Small intestine (tissue), 7 donors: ENCODE measurements around the gene OTOF. TPM values are rescaled to one million over a fixed set of nuclear protein-coding genes. Genes with fewer than 3 reads are reported as not detected.

Source experiments
- DNase-seq, 2 donors: peaks; one replicate each; pipeline versions ENCODE4 v3.0.0 to v3.0.0-alpha.2; 2013
- FAIRE-seq: peaks from 2 replicates; lab custom pipeline; 2012; peaks lifted over from hg19 to GRCh38; lab: Jason Lieb, UNC
- H3K27ac ChIP-seq, 3 donors: one replicate each; pipeline ENCODE4 v1.5.1; 2013; ENCODE audit warnings: low read length in 2 of 3, mild to moderate bottlenecking in 2 of 3, control low read depth in 1 of 3, inconsistent platforms in 1 of 3, low read depth in 1 of 3, moderate library complexity in 1 of 3
- H3K27me3 ChIP-seq, 3 donors: one replicate each; pipeline ENCODE4 v1.6.1; 2013; ENCODE audit warnings: low read length in 3 of 3, inconsistent platforms in 1 of 3; ENCODE audit not compliant: control insufficient read depth in 3 of 3, insufficient read depth in 3 of 3
- H3K36me3 ChIP-seq, 3 donors: one replicate each; pipeline ENCODE4 v1.6.1; 2013; ENCODE audit warnings: low read length in 3 of 3, inconsistent platforms in 1 of 3, low read depth in 1 of 3, mild to moderate bottlenecking in 1 of 3, moderate library complexity in 1 of 3; ENCODE audit not compliant: control insufficient read depth in 3 of 3, insufficient read depth in 2 of 3
- H3K4me1 ChIP-seq, 3 donors: one replicate each; pipeline ENCODE4 v1.6.1; 2013; ENCODE audit warnings: low read length in 2 of 3, inconsistent platforms in 1 of 3, low read depth in 1 of 3, mild to moderate bottlenecking in 1 of 3, moderate library complexity in 1 of 3; ENCODE audit not compliant: control insufficient read depth in 3 of 3, insufficient read depth in 2 of 3
- H3K4me3 ChIP-seq, 3 donors: one replicate each; pipeline ENCODE4 v1.5.1; 2013; ENCODE audit warnings: low read length in 3 of 3, control low read depth in 1 of 3, inconsistent platforms in 1 of 3, low read depth in 1 of 3, mild to moderate bottlenecking in 1 of 3, moderate library complexity in 1 of 3
- H3K9me3 ChIP-seq, 2 donors: one replicate each; pipeline ENCODE4 v1.6.1; 2013; ENCODE audit warnings: low read depth in 1 of 2, low read length in 1 of 2; ENCODE audit not compliant: control insufficient read depth in 2 of 2, insufficient read depth in 1 of 2
- WGBS, 3 donors: extraction: QIAGEN DNeasy Blood & Tissue Kit; methylation state at CpG; one replicate each; pipeline ENCODE4 v1.1.7; 2013; 5-methylcytosine and 5-hydroxymethylcytosine counted together
- polyA plus RNA-seq, 4 donors: library from polyadenylated mRNA; stranded (reverse) in 3 of 4; unstranded in 1 of 4; fragments of 200-250 nt in 3 of 4; fragments of 120-200 nt in 1 of 4; gene quantifications; one replicate each; pipeline versions ENCODE4 v1.2.1 to v1.2.3, GENCODE V29; 2013
- donor health status: healthy with polysubstance abuse.
- donor health status: control.
- donor health status: control.
- donor health status: Bipolar disorder and iron deficiency.
- donor health status: healthy.

The OTOF gene
- polyA plus RNA-seq, 4 donors = 0.22 to 2.5 (median 0.46) TPM

DNA sequence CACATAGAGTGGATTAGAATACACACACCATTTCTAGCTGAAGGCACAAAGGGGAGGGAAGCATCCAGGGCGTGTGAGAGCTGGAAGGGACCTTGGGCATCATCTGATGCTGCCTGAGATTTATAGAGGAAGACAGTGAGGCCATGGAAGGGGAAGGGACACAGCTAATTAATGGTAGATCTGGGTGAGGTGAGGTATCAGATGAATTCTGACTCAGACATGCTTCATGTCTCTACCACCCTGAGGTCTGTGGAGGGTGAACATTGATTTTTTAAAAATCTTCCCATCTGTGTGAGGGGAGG lies 42.2 kb upstream of the OTOF start:
- no peak overlapping the region for H3K27ac ChIP-seq
- H3K36me3 ChIP-seq = no peaks in the 10 kb centered on the region
- FAIRE-seq (no peak), DNase-seq (no peak)
- no peak overlapping the region for H3K4me3 ChIP-seq
- no peaks in the 10 kb centered on the region for H3K9me3 ChIP-seq
- 35 to 62% (median 36%) methylated on average over 1 of the region's 1 CpG for WGBS, 3 donors
- H3K4me1 ChIP-seq = no peaks in the 10 kb centered on the region
- peaks cover 0 to 24% (median 6%) of the 10 kb centered on the region in 3 donors for H3K27me3 ChIP-seq

DNA sequence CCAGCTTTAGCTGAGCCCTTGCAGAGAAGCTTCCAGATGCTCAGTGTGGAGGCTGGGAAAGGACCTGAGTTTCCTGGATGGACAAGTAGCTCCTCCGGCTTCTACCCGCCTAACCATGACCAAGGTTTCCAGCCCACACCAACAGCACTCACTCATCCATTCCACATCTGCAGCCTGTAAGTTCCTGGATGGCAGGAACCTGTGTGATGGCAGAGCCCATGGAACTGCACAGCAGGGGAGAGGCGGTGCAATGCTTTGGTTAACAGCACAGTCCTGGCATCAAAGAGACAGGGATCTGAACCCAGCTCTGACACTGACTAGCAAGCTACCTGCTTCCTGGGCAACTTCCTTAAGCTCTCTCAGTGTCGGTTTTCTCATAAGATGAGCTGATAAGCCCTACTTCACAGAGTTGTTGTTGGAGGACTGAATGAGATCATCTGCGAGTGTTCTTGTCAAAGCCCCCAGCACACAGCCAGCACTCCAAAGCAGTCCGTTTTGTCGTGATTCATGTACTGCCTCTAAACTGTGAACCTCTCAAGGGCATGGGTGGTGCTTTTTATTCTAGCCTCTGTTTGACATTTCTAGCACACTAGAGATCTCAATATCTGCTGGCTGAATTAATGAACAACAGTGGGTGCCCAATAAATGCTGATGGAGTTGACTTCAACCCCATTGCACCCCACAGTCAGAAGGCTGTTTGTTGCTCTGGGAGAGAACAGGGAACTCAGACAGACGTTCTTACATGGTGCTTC lies 41.6 kb upstream of the OTOF start:
- DNase-seq (no peak), FAIRE-seq (no peak)
- Histone ChIP-seq H3K4me1 (no peaks in the 10 kb centered on the region), H3K36me3 (no peaks in the 10 kb centered on the region), H3K4me3 (no peak overlapping the region), H3K27ac (no peak overlapping the region), H3K9me3 (no peaks in the 10 kb centered on the region), H3K27me3 (peaks cover 0 to 24% (median 6%) of the 10 kb centered on the region in 3 donors)
- WGBS, 3 donors = 43 to 50% (median 46%) methylated on average over 8 of the region's 8 CpGs

DNA sequence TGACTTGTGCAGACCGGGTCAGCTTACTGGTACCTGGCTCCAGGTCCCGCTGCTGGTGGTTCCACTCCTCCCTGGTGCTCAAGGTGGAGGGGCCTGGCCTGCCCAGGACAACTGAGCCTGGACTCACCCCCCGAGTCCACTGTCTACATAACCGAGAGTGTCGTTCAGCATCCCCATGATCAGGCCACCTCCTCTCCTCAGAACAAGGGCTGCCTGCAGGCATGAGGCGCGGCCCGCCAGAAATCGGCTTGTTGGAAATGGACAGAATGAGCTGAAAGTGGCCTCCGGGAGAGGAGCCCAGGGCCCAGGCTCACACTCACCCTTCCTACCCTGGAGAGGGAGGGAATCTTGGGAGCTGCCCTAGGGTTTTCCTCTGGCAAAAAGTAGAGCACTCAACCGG lies 38.9 kb upstream of the OTOF start:
- no peak for DNase-seq
- no peak for FAIRE-seq
- WGBS, 3 donors = 82 to 88% (median 87%) methylated on average over 11 of the region's 11 CpGs
- Histone ChIP-seq H3K9me3 (no peaks in the 10 kb centered on the region), H3K4me1 (no peaks in the 10 kb centered on the region), H3K27me3 (peaks cover 0 to 22% (median 6%) of the 10 kb centered on the region in 3 donors), H3K36me3 (no peaks in the 10 kb centered on the region), H3K4me3 (no peak overlapping the region), H3K27ac (no peak overlapping the region)

DNA sequence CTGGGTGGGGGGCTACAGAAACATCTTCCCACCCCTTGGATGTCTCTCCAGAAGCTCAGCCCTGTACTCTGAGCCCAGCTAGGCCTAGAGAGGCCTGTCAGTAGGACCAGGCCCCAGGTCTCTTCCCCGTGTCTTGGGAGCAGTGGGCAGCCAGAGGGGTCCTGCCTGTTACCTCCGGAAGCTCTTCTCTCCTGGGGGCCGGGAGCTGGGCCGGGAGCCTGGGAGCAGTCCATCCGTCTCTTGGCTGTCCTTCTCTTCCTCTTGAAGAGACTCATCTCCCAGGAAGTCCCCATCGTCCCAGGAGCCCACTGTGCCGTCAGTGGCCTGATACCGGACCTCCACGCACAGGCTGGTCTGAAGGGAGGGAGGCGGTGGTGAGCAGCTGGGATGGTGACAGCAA lies 38.3 kb upstream of the OTOF start:
- Histone ChIP-seq H3K9me3 (no peaks in the 10 kb centered on the region), H3K4me3 (no peak overlapping the region), H3K36me3 (no peaks in the 10 kb centered on the region), H3K4me1 (no peaks in the 10 kb centered on the region), H3K27me3 (peaks cover 0 to 16% (median 6%) of the 10 kb centered on the region in 3 donors), H3K27ac (no peak overlapping the region)
- no peak for DNase-seq
- FAIRE-seq = no peak
- 91 to 94% (median 92%) methylated on average over 9 to 10 of the region's 10 CpGs for WGBS, 3 donors

- Histone ChIP-seq H3K36me3 (no peaks in the 10 kb centered on the region), H3K27ac (no peak overlapping the region), H3K27me3 (peaks cover 0 to 11% (median 6%) of the 10 kb centered on the region in 3 donors), H3K9me3 (no peaks in the 10 kb centered on the region), H3K4me3 (no peak overlapping the region), H3K4me1 (no peaks in the 10 kb centered on the region)
- WGBS, 3 donors = 65 to 81% (median 72%) methylated on average over 5 of the region's 5 CpGs
- DNase-seq = no peak
- FAIRE-seq = no peak
These were observed 37.8 kb upstream of the OTOF start for GRCh38 chr2:26515771-26516170.

DNA sequence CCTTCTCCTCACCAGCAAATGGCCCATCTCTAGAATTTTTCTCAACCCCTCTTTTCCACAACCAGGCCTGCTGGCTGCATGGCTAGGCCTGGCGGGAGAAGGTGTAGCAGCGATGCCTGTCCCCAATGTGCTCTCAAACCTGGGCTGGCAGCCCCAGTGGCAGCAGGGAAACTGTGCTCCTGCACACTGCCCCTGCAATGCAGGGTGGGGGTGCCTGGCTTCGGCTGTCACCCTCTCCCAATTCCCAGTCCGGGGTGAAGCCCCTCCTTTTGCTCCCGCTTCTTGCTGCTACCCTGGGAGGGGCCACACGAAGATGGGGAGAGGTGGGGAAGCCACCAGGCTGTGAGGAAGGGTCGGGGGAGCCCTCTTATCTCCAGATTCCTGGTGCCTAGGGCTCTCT lies 36.1 kb upstream of the OTOF start:
- H3K9me3 ChIP-seq = no peaks in the 10 kb centered on the region
- H3K27ac ChIP-seq = no peak overlapping the region
- H3K4me1 ChIP-seq = no peaks in the 10 kb centered on the region
- H3K36me3 ChIP-seq = no peaks in the 10 kb centered on the region
- DNase-seq (no peak), FAIRE-seq (no peak)
- H3K4me3 ChIP-seq = no peak overlapping the region
- peaks cover 0 to 2% (median 0%) of the 10 kb centered on the region in 3 donors for H3K27me3 ChIP-seq
- WGBS, 3 donors = 73 to 80% (median 79%) methylated on average over 7 of the region's 7 CpGs

- H3K4me1 ChIP-seq = no peaks in the 10 kb centered on the region
- DNase-seq = no peak
- no peak for FAIRE-seq
- 79 to 81% (median 79%) methylated on average over 9 of the region's 9 CpGs for WGBS, 3 donors
- no peaks in the 10 kb centered on the region for H3K36me3 ChIP-seq
- H3K9me3 ChIP-seq = no peaks in the 10 kb centered on the region
- H3K4me3 ChIP-seq = no peak overlapping the region
- no peaks in the 10 kb centered on the region for H3K27me3 ChIP-seq
- H3K27ac ChIP-seq = no peak overlapping the region
These were observed 35.3 kb upstream of the OTOF start for GRCh38 chr2:26513261-26513660.

GRCh38 chr2:26511466-26511865 lies 33.5 kb upstream of the OTOF start:
- Histone ChIP-seq H3K4me1 (no peaks in the 10 kb centered on the region), H3K9me3 (no peaks in the 10 kb centered on the region), H3K36me3 (no peaks in the 10 kb centered on the region), H3K27me3 (no peaks in the 10 kb centered on the region), H3K4me3 (no peak overlapping the region), H3K27ac (no peak overlapping the region)
- no peak for FAIRE-seq
- WGBS, 3 donors = 90 to 94% (median 94%) methylated on average over 7 of the region's 7 CpGs
- no peak for DNase-seq
